MCF 10A (cell line): ENCODE measurements around the gene ADGRG3. TPM values are rescaled to one million over a fixed set of nuclear protein-coding genes. Genes with fewer than 3 reads are reported as not detected.
A peak's percentile ranks its signal among the peaks of the same experiment; 100 is the strongest.

ENCODE experiments used
- BruUV-seq: library from RNA; stranded (reverse); fragments of 400-500 nt; replicated peaks from 2 replicates; lab custom pipeline; 2021; lab: Mats Ljungman, UMichigan
- CTCF ChIA-PET: fragments of 300-600 bp; sonication (Branson Sonifier 250); formaldehyde crosslinking; extraction: SDS; loops from one replicate; lab custom pipeline; 2021; ENCODE audit warnings: antibody characterized with exemption, inconsistent platforms; lab: Yijun Ruan, JAX
- POLR2A ChIA-PET: fragments of 300-600, 350-650 bp; sonication (Branson Sonifier 250); formaldehyde crosslinking; extraction: SDS; loops from one replicate; lab custom pipeline; 2020; ENCODE audit warnings: antibody characterized with exemption, inconsistent platforms; lab: Yijun Ruan, JAX
- DNase-seq: peaks from one replicate; pipeline ENCODE4 v3.0.0-alpha.2; 2018; ENCODE audit not compliant: unreplicated experiment
- H3K27ac Mint-ChIP-seq: one replicate; pipeline ENCODE4 v1.8.0; 2022; ENCODE audit warnings: mild to moderate bottlenecking, low read depth, mixed read lengths; ENCODE audit not compliant: unreplicated experiment
- H3K27me3 Mint-ChIP-seq: one replicate; pipeline ENCODE4 v1.8.0; 2022; ENCODE audit warnings: mixed read lengths; ENCODE audit not compliant: insufficient read depth, unreplicated experiment
- H3K36me3 Mint-ChIP-seq: one replicate; pipeline ENCODE4 v1.8.0; 2022; ENCODE audit warnings: mild to moderate bottlenecking, moderate library complexity, mixed read lengths; ENCODE audit not compliant: insufficient read depth, unreplicated experiment
- H3K4me1 Mint-ChIP-seq: one replicate; pipeline ENCODE4 v1.8.0; 2022; ENCODE audit warnings: mixed read lengths; ENCODE audit not compliant: insufficient read depth, unreplicated experiment
- H3K4me3 Mint-ChIP-seq: one replicate; pipeline ENCODE4 v1.8.0; 2022; ENCODE audit warnings: mild to moderate bottlenecking, moderate library complexity, mixed read lengths; ENCODE audit not compliant: unreplicated experiment
- H3K9me3 Mint-ChIP-seq: one replicate; pipeline ENCODE4 v1.8.0; 2022; ENCODE audit warnings: mixed read lengths; ENCODE audit not compliant: unreplicated experiment
- CTCF ChIP-seq: fragments of 200-600 bp; IDR thresholded peaks from one replicate; pipeline ENCODE4 v1.8.0; 2022; ENCODE audit warnings: antibody characterized with exemption, mild to moderate bottlenecking; ENCODE audit not compliant: unreplicated experiment
- intact Hi-C: fragments of 100-400 bp; cut with micrococcal nuclease; formaldehyde crosslinking; loops from 2 replicates; pipeline ENCODE4 v1.14.1; 2022
- total RNA-seq: library from RNA; stranded (reverse); gene quantifications from 2 replicates; pipeline ENCODE4 v1.2.3, GENCODE V29; 2022

Gene ADGRG3
- total RNA-seq, 1 experiment from 2014 or later, result not detected

- CTCF ChIA-PET, result no interaction called here
- Mint-ChIP-seq H3K4me3 (peak overlapping the region; percentile 41), H3K36me3 (no peaks in the 10 kb centered on the region), H3K9me3 (peaks cover 15% of the 10 kb centered on the region), H3K4me1 (peaks cover 23% of the 10 kb centered on the region), H3K27ac (peak overlapping the region; percentile 31), H3K27me3 (no peaks in the 10 kb centered on the region)
- TF ChIP-seq CTCF, result no peak
- intact Hi-C loops, result no loop called here
- BruUV-seq, result no TSS peak
- no peak for DNase-seq
- POLR2A ChIA-PET, result no interaction called here
Measured at GRCh38 chr16:57732714-57733113, 64.6 kb downstream of the ADGRG3 start.

GRCh38 chr16:57734308-57734924 is 66.3 kb downstream of the ADGRG3 start:
- POLR2A ChIA-PET, result interaction anchor here (0.6 to 1.4 kb wide), 4 partner anchors 27 to 144 kb away, joined by 3 to 5 read pairs (median 4); no protein-coding TSS in a partner anchor
- BruUV-seq, result TSS peak; percentile 89
- H3K27me3 Mint-ChIP-seq, result no peaks in the 10 kb centered on the region

GRCh38 chr16:57734925-57735754 is 67.0 kb downstream of the ADGRG3 start:
- DNase-seq, result peak; percentile 100
- intact Hi-C loops, result loop anchor here (1.0 to 5.0 kb wide), 2 partner anchors 143 to 159 kb away; no protein-coding TSS in a partner anchor
- Mint-ChIP-seq H3K4me1 (peaks cover 23% of the 10 kb centered on the region), H3K4me3 (peak overlapping the region; percentile 93), H3K36me3 (no peaks in the 10 kb centered on the region), H3K27me3 (no peaks in the 10 kb centered on the region), H3K9me3 (peaks cover under 1% of the 10 kb centered on the region), H3K27ac (peak overlapping the region; percentile 96)
- ChIA-PET POLR2A (interaction anchor here (0.6 to 2.3 kb wide), 21 partner anchors 11 to 392 kb away, joined by 3 to 10 read pairs (median 3); partner anchors contain the start of gene USB1), CTCF (interaction anchor here (0.7 to 2.9 kb wide), 6 partner anchors 9 to 145 kb away, joined by 3 to 21 read pairs (median 6); no protein-coding TSS in a partner anchor)
- BruUV-seq, result no TSS peak
- TF ChIP-seq CTCF, result no peak

More at GRCh38 chr16:57734308-57734924, 66.3 kb downstream of the ADGRG3 start:
- CTCF ChIA-PET, result no interaction called here
- Mint-ChIP-seq H3K9me3 (peaks cover 8% of the 10 kb centered on the region), H3K4me3 (peak overlapping the region; percentile 93), H3K27ac (peak overlapping the region; percentile 96), H3K36me3 (no peaks in the 10 kb centered on the region), H3K4me1 (peaks cover 23% of the 10 kb centered on the region)
- DNase-seq, result no peak
- intact Hi-C loops, result no loop called here
- TF ChIP-seq CTCF, result no peak
